Central memory CD4-positive, alpha-beta T cell (primary cell): ENCODE measurements around the gene BRAF.
"Not testable (repeated sequence)": the region's sequence is repeated elsewhere in the genome, so short reads cannot be mapped to it uniquely, and the experiment has no call there.

Source experiments
- DNase-seq: peaks from one replicate; pipeline ENCODE4 v3.0.0; 2022

BRAF gene

DNA sequence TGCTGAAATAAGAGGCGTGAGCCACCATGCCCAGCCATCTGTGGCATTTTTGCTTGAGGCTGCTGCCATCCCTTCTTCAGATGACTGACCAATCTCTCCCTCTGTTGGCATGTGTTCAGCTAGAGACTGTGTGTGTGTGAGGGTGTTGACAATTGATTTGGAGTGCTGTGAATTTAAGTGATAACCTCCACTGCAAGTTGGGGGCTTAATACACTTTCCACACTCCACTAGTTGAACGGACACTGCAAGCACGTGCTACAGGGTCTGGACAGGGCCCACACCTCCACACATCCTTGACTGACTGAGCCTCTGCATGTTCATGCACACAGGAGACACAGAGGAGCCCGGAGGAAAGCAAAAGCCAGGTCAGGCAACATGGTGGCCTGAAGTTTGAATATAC, 51.3 kb downstream of the BRAF start:
- no peak for DNase-seq

DNA sequence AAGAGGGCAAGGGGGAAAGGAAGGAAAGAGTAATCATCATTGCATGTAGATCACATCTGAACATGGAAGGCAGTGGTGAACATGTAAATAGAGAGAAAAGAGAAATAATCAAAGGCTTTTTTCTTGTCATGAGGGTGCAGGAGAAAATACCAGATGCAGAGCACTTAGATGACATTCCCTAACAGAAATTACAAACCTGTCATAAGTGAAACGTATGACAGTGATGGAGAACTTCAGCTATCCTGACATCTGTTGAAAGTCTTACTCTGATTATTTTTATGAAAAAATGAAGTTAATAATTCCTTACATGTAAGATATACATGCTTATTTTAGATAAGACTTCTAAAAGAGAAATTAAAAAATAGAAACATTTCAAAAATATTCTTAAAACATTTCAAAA, 54.7 kb downstream of the BRAF start:
- DNase-seq, result no peak

DNA sequence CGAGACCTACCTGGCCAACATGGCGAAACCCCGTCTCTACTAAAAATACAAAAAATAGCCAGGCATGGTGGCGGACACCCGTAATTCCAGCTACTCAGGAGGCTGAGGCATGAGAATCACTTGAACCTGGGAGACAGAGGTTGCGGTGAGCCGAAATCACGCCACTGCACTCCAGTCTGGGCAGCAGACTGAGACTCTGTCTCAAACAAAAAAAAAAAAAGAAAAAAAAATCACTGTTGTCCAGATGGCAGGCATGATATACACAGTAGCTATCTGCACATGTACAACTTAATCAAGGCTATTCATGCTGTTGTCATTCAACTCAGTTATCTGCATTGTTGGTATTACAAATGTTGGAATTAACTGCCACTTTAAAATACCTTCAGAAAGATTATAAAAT, 55.3 kb downstream of the BRAF start:
- no peak for DNase-seq

GRCh38 chr7:140867467-140868462, 57.0 kb downstream of the BRAF start:
- no peak for DNase-seq

GRCh38 chr7:140866926-140867325, 57.8 kb downstream of the BRAF start:
- no peak for DNase-seq

DNA sequence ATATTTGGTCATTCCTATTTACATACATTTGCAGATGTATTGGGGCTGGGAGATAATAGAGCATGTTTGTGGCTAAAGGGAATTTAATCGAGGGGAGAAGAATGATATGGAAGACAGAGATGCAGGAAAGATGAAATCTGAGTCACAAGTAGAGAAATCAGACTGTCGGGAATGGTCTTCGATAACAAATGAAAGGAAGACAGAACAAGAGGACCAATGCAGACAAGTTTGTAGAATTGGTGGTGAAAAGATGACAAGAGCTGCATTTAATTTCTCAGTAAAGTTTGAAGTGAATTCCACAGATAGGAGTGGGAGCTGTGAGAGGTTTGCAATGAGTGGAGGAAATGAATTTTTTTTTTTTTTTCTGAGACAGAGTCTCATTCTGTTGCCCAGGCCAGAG, 60.0 kb downstream of the BRAF start:
- DNase-seq, result no peak

DNA sequence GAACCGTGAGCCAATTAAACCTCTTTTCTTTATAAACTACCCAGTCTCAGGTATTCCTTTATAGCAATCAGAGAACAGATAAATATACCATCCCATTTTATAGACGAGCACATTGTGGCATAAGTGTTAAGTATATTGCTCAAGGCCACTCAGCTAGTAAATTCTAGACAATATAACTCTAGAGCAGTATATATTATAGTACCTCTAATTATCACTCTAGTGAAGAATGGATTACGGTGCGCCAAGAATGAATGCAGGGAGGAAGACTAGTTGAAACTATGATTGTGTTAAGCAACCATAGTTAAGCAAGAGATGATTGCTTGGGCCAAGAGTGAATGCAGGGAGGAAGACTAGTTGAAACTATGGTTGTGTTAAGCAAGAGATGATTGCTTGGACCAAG, 60.9 kb downstream of the BRAF start:
- no peak for DNase-seq

DNA sequence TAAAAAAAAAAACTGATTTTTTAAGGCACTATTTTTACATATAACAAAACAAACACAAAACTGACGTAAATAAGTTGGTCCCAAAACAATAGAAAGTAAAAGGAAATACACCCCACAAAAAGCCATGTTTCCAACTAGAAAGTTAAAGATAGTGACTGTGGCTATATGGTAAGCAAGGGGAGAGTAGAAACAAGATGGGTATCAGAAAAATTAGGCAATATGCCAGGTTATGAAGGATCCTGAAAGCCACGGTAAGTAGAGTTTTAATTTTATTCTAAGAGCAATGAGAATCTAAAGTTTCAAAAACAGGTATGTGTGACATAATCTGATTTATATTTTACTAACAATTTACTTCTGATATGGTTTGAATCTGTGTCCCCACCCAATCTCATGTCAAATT, 61.5 kb downstream of the BRAF start:
- DNase-seq, result no peak

GRCh38 chr7:140857048-140857447, 67.7 kb downstream of the BRAF start:
- DNase-seq, result no peak

GRCh38 chr7:140841166-140841715, 83.5 kb downstream of the BRAF start:
- DNase-seq, result no peak

DNA sequence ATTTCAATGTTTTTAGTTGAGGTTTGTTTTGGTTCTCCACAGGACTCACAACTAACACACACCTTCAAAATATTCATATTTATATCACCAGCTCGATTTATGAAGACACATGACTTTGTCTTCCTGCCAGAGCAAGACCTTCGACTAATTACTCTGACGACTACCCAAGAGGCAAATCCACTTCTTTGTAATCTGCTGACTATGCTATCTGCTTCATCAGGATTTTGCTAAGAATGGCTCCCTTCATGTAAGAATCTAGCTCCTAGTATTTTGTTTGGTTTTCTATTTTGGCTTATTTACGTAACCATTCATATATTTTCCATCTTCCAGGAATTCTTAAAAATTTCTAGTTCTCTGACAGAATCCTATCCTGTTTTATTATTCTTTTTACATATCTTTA, 93.0 kb downstream of the BRAF start:
- no peak for DNase-seq

DNA sequence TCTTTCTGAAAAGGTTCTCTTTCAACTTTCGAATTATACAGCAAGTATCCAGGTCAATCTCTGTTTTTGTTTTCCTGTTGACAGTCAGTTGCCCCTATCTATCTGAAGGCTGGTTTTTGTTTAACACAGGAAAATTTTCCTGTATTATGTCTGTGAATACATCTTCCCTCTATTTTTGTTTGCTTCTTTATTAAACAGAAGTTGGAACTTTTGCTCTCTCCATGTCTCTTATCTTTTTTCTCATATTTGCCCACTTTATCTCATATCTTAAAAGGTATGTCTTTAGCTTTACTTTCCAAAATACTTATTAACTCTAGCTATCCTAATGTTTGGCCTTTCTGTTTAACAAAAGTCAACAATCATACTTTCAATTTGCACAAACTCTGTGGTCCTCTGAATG, 95.0 kb downstream of the BRAF start:
- no peak for DNase-seq

DNA sequence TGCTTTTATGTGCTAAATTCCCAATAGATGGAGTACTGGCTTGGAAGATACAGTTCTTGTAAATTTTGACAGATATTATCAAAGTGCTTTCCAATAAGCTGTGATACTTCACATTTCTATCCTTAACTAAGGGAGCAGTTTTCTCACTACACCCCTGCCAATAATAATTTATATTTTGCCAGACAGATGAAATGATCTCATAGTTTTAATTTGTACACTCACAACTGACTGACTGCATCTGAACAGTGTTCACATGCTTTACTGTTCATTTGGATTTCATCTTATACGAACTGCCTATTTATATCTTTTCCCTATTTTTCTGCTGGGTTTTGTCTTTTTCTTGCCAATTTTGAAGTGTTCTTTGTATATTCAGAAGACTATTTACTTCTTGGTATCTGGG, 96.0 kb downstream of the BRAF start:
- no peak for DNase-seq

DNA sequence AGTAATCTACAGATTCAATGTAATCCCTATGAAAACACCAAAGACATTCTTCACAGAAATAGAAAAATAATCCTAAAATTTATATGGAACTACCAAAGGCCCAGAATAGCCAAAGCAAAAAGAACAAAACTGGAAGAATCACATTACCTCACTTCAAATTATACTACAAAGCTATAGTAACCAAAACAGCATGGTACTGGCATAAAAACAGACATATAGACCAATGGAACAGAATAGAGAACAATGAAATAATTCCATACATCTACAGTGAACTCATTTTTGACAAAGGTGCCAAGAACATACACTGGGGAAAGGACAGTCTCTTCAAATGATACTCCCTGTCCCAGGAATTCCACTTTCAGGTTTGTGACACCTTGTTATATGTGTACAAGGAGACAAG, 107.3 kb downstream of the BRAF start:
- DNase-seq, result not testable (repeated sequence)

- DNase-seq, result peak; percentile 57
Measured at GRCh38 chr7:140810830-140811556, 113.7 kb downstream of the BRAF start.

DNA sequence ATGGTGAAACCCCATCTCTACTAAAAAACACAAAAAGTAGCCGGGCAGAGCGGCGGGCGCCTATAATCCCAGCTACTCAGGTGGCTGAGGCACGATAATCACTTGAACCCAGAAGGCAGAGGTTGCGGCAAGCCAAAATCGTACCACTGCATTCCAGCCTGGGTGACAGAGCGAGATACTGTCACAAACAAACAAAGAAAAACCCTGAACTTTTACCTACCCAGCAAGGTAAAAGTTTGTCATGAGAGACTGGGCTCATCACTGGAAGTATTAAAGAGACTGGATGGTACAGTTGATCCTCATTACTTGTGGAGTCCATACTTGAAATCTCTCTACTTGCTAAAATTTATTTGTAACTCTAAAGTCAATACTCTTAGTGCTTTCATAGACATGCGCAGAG, 114.3 kb downstream of the BRAF start:
- no peak for DNase-seq

- DNase-seq, result no peak
Measured at GRCh38 chr7:140778975-140779374, 145.8 kb downstream of the BRAF start.

DNA sequence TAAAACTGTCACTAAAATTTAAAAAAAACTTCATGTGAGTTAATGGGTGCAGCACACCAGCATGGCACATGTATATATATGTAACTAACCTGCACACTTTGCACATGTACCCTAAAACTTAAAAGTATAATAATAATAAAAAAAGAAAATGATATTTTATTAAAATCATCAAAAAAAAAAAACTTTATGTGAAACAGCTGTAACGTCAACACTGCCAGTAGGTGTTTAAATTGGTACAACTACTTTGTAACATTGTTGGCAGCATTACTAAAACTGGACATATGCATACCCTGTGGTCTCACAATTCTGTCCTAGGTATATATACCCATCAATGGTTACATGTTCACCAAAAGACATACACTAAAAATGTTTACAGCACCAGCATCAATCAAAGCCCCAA, 146.2 kb downstream of the BRAF start:
- DNase-seq, result no peak

- no peak for DNase-seq
Measured at GRCh38 chr7:140774371-140774770, 150.4 kb downstream of the BRAF start.

GRCh38 chr7:140773104-140773503, 151.6 kb downstream of the BRAF start:
- DNase-seq, result no peak

- no peak for DNase-seq
Measured at GRCh38 chr7:140771826-140772225, 152.9 kb downstream of the BRAF start.

DNA sequence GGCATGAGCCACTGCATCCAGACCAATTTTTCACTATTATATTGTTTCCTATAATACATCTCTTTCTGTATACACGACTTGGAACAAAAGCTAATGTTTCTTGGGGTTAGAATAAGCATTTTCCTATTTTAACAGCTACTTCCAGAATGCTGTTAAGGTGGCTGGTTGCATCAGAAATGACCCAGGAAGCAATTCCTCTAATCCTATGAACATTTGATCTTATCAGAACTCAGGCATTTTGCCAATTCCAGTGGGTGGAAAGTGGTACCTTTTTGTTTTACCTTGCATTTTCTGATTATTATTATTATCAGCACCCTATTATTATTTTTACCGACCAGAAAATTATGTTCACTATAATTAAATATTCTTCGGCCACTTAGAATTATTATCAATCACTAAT, 154.9 kb downstream of the BRAF start:
- no peak for DNase-seq

- no peak for DNase-seq
Measured at GRCh38 chr7:140767418-140767817, 157.3 kb downstream of the BRAF start.

DNA sequence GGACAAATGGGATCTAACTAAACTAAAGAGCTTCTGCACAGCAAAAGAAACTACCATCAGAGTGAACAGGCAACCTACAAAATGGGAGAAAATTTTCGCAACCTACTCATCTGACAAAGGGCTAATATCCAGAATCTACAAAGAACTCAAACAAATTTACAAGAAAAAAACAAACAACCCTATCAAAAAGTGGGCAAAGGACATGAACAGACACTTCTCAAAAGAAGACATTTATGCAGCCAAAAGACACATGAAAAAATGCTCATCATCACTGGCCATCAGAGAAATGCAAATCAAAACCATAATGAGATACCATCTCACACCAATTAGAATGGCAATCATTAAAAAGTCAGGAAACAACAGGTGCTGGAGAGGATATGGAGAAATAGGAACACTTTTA, 159.3 kb downstream of the BRAF start:
- DNase-seq, result not testable (repeated sequence)
